B cell (primary cell): ENCODE measurements around the gene NPTN.

Experiments used
- CTCF ChIP-seq: fragments of 200-600 bp; IDR thresholded peaks from one replicate; pipeline ENCODE4 v1.8.0; 2022; ENCODE audit warnings: antibody characterized with exemption, mild to moderate bottlenecking
- EZH2 ChIP-seq: IDR thresholded peaks from 2 replicates; pipeline ENCODE4 v1.6.1; 2012; ENCODE audit warnings: borderline replicate concordance, low read depth, mild to moderate bottlenecking, moderate library complexity, low read length; ENCODE audit not compliant: insufficient read depth, poor library complexity, severe bottlenecking

GRCh38 chr15:73560501-73561117, 72.6 kb downstream of the NPTN start:
- TF ChIP-seq CTCF, result peak; percentile 66
- no peak for TF ChIP-seq EZH2
